T-helper 22 cell (primary cell): Measurements from ENCODE around the gene LTBP1.
"Not testable (repeated sequence)": the region's sequence is repeated elsewhere in the genome, so short reads cannot be mapped to it uniquely, and the experiment has no call there.

Experiments
- DNase-seq: peaks from one replicate; pipeline ENCODE4 v3.0.0-alpha.2; 2020; ENCODE audit warnings: low read depth

LTBP1 gene

GRCh38 chr2:32960647-32961403 is 14.1 kb downstream of the LTBP1 start:
- no peak for DNase-seq

GRCh38 chr2:32962690-32963089 is 15.9 kb downstream of the LTBP1 start:
- DNase-seq = no peak

- no peak for DNase-seq
These were observed 17.2 kb downstream of the LTBP1 start for GRCh38 chr2:32963941-32964340.

- no peak for DNase-seq
These were observed 18.9 kb downstream of the LTBP1 start for GRCh38 chr2:32965523-32966171.

GRCh38 chr2:32969444-32970162 is 22.9 kb downstream of the LTBP1 start:
- DNase-seq = no peak

GRCh38 chr2:32973772-32974171 is 27.0 kb downstream of the LTBP1 start:
- not testable (repeated sequence) for DNase-seq

GRCh38 chr2:32976409-32977063 is 29.8 kb downstream of the LTBP1 start:
- no peak for DNase-seq

- no peak for DNase-seq
These were observed 30.5 kb downstream of the LTBP1 start for GRCh38 chr2:32977228-32977758.

GRCh38 chr2:32981612-32982011 is 34.9 kb downstream of the LTBP1 start:
- no peak for DNase-seq

GRCh38 chr2:32983193-32983924 is 36.6 kb downstream of the LTBP1 start:
- not testable (repeated sequence) for DNase-seq

GRCh38 chr2:32986480-32986879 is 39.7 kb downstream of the LTBP1 start:
- DNase-seq = no peak

GRCh38 chr2:32988525-32988924 is 41.8 kb downstream of the LTBP1 start:
- no peak for DNase-seq

GRCh38 chr2:32990556-32990955 is 43.8 kb downstream of the LTBP1 start:
- no peak for DNase-seq

GRCh38 chr2:32991091-32991845 is 44.5 kb downstream of the LTBP1 start:
- no peak for DNase-seq

GRCh38 chr2:32993005-32993539 is 46.3 kb downstream of the LTBP1 start:
- DNase-seq = no peak

- no peak for DNase-seq
These were observed 51.0 kb downstream of the LTBP1 start for GRCh38 chr2:32997705-32998104.

GRCh38 chr2:33000986-33001385 is 54.2 kb downstream of the LTBP1 start:
- no peak for DNase-seq

- DNase-seq = no peak
These were observed 55.1 kb downstream of the LTBP1 start for GRCh38 chr2:33001823-33002222.

- no peak for DNase-seq
These were observed 56.1 kb downstream of the LTBP1 start for GRCh38 chr2:33002863-33003262.

- no peak for DNase-seq
These were observed 58.3 kb downstream of the LTBP1 start for GRCh38 chr2:33005057-33005456.

GRCh38 chr2:33008716-33009115 is 62.0 kb downstream of the LTBP1 start:
- no peak for DNase-seq
